HT1080 (cell line): ENCODE measurements around the gene NRL. TPM values are rescaled to one million over a fixed set of nuclear protein-coding genes. Genes with fewer than 3 reads are reported as not detected.

Experiments used
- DNase-seq: peaks from one replicate; pipeline ENCODE4 v3.0.0-alpha.2; 2015; ENCODE audit warnings: low read depth
- total RNA-seq: library from RNA; depleted of rRNA; stranded (reverse); fragments of >200 nt; shearing (Covaris generic); gene quantifications from 2 replicates; pipeline ENCODE4 v1.2.3, GENCODE V29; 2014

The NRL gene
- total RNA-seq, 1 experiment from 2014 or later: 4.4 TPM

- DNase-seq: no peak
Observed at GRCh38 chr14:24145219-24145618, 30.5 kb upstream of the NRL start.

GRCh38 chr14:24144451-24144850 lies 29.7 kb upstream of the NRL start:
- no peak for DNase-seq

- DNase-seq: no peak
Observed at GRCh38 chr14:24143511-24143910, 28.8 kb upstream of the NRL start.

DNA sequence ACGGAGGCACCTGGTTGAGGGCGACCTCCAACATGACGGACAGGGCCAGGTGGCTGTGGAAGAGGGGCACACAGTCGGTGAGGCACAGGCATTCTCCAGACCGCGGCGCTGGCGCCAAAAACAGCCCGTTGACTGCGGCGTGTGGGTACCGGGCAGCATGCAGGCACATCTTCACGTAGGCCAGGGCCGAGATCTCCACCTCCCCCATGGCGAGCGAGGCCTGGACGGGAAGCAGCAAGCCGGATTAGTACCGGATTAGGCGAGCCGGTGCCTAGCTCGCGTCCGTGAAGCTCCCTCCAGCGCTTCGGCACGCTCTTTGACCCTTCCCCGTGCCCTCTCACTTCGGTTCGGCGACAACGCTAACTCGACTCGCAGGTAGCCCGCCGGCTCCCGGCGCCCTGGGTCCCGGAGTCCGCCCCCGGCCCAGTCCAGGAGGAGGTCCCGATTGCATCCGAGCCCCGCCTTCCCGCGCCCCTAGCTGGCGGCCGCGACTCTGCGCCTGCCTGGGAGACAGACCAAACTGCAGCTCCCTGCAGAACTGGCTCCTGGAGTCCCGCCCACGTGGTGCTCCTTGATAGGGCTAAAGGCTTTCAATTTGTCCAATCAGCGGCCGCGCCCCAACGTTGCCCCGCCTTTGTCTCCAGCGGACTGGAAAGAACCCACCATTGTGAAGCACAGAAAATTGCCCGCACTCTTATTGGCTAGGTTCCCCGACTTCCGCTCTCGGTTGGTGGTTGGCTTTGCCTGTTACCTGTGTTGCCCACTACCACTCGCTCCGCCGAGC lies 26.5 kb upstream of the NRL start, which contains the start of gene EMC9:
Gene EMC9, minus strand, starts transcription at position 495 of the 784 bp plus-strand sequence. Its CDS starts 287 bp downstream, at position 208.
- DNase-seq: peak; percentile 100

DNA sequence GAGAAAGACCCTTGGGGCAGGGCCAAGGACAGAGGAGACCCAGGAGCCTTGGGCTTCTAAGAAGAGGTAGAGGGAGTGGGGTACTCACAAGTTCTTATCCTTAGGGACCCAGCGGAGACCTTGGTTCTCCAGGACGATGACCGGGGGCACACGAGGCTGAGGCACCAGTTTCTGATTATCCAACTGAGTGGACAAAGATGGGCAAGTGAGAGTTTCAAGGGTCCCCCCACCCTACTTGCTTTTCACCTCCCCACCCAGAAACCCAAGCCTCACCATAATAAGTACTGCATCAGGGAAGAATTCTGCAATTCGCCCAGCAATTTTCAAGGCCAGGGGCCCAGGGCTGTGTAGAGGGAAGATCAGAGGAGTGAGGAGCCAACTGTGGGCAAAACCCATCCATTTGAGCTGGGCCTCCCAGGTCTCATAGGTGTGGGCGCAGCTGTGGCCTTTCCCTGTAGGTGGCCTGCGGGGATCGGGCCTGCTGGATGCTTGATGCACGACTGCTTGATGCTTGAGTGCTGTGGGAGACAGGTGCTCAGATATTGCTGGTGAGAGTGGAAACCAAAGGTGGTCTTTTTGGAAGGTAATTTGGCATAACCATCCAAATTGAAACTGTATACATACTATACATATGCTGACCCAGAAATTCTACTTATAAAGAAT lies 24.7 kb upstream of the NRL start:
- DNase-seq: no peak

GRCh38 chr14:24138396-24139271 lies 23.9 kb upstream of the NRL start:
- DNase-seq: no peak

GRCh38 chr14:24137529-24138395 lies 23.0 kb upstream of the NRL start:
- DNase-seq: no peak

GRCh38 chr14:24136684-24137528 lies 22.2 kb upstream of the NRL start:
- no peak for DNase-seq

GRCh38 chr14:24135834-24136683 lies 21.3 kb upstream of the NRL start, which contains the start of gene PSME1:
Gene PSME1 (plus strand): TSS chr14:24136194. CDS start chr14:24136263, 69 bp downstream.
- peak; percentile 77 for DNase-seq

DNA sequence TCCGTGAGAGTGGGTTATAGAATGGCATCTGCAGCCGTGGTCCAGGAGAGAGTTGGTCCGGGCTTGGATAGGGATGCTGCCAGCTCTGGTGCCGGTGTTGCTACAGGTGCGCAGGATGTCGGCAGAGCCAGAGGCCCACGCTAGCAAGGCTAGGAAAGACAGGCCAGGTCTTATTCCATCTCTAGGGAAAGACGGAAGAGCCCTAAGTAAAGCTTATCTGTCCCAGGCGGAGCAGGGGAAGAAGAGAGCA lies 20.8 kb upstream of the NRL start:
- DNase-seq: no peak

DNA sequence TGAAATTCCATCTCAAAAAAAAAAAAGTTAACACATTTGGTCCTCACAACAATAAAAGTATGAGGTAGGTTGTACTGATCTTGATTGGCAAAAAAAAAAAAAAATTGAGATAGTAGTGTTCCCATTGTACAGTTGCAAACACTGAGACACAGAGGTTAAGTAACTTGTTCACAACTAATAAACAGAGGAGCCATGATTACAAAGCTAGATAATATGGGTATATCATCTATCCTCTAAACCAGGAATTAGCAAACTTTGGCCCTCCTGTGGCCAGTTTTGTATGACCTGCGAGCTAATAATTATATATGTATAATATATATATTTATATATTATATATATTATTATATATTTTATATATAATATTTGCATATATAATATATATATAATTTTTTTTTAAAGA lies 19.0 kb upstream of the NRL start:
- DNase-seq: no peak

DNA sequence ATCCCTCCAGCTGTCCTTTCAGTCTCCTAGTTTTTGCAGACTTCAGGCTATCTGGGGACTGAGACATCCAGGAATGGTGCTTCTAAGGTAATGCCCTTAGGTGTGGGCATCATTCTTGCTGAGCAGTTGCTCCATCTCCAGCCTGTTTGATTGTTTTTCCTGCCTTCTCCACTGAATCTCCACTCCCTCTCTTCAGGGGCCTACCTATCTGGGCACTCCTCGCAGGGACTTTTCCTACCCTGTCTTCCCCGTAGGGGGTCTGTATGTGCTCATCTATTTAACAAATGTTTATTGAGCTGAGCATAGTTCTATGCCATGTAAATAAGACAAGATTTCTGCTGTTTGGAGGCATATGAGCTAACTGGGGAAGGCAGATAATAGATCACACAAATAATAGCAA lies 18.2 kb upstream of the NRL start:
- no peak for DNase-seq

- no peak for DNase-seq
Observed at GRCh38 chr14:24132061-24132685, 17.4 kb upstream of the NRL start.

DNA sequence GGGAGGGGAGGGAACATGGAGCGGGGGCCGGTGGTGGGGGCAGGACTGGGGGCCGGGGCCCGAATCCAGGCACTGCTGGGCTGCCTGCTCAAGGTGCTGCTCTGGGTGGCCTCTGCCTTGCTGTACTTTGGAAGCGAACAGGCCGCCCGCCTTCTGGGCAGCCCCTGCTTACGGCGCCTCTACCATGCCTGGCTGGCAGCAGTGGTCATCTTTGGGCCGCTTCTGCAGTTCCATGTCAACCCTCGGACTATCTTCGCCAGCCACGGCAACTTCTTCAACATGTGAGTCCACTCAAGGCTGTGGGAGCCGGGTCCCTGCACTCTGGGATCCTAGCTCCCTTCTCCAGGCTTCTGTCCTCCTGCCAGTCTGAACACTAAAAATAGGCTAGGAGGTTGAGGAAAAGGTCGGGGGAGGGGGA lies 16.8 kb upstream of the NRL start:
- no peak for DNase-seq

DNA sequence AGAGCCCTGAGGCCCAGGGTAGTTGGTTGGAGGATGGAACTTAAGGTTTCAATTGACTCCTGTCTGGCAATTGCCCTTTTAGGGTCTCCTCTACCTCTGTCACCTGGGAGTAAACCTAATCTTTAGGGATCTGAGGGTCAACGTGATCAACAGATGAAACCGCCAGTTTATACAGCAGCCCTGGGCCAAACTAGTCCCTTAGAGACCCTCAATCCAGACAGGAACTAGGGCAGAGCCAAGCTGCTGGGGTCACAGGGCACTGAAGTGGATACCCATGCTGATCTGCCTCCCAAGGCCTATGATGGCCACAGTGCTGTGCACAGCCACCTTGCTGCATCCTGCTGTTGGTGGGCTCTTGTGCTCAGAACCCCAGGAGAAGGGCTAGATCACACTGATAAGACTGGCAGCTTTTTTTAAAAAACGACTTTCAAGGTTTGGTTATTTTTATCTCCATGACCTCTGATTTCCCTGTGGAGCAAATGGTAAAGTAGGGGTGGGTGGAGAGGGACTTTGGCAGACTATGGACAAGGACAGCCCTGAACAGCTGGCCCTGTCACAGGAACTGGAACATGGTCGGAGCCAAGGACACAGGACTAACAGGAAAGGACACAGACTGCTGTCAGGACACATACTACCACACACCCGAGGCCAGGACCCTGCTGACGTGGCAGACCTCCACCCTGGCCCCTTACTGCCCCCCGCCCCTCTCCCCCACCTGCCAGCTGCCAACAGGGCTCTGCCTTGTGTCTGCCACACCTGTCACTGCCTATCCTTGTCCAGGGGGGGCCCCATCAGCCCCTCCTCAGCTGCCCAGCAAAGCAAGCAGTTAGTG lies 16.2 kb upstream of the NRL start:
- DNase-seq: no peak

- no peak for DNase-seq
Observed at GRCh38 chr14:24130380-24130716, 15.6 kb upstream of the NRL start, which contains the start of gene FITM1. Gene FITM1 (plus strand): TSS chr14:24130659. CDS start chr14:24131564, 905 bp downstream.

DNA sequence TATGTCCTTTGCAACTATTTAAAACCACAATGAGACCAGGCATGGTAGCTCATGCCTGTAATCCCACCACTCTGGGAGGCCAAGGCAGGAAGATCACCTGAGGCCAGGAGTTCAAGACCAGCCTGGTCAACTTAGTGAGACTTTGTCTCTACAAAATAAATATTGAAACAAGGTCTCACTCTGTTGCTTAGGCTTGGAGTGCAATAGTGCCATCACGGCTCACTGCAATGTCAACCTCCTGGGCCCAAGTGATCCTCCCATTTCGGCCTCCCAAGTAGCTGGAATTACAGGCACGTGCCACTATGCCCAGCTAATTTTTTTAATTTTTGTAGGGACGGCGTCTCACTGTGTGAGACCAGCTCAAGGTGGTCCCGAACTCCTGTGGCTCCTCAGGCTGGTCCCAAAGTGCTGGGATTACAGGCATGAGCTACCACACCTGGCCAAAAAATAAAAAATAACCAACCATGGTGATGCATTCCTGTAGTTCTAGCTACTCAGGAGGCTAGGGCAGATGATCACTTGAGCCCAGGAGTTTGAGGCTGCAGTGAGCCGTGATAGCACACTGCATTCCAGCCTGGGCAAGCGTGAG lies 14.8 kb upstream of the NRL start:
- no peak for DNase-seq
